Measurements from ENCODE around the gene NLE1. TPM values are rescaled to one million over a fixed set of nuclear protein-coding genes. Genes with fewer than 3 reads are reported as not detected.

Gene NLE1
- total and polyA plus RNA-seq, 2 donors from 2014 or later: 9.6 to 11.0 TPM

- FAIRE-seq: no peak
- Histone ChIP-seq H3K27me3 (ENCODE audit: control insufficient read depth, insufficient read depth, low read length) (no peaks in the 10 kb centered on the region), H3K9me3 (ENCODE audit: control insufficient read depth in 2 of 3, insufficient read depth in 1 of 3, low read length in 3 of 3) (no peaks in the 10 kb centered on the region), H3K4me1 (ENCODE audit: control insufficient read depth in 2 of 3, insufficient read depth in 2 of 3, low read depth in 1 of 3, low read length in 3 of 3) (no peaks in the 10 kb centered on the region), H3K36me3 (ENCODE audit: control insufficient read depth in 2 of 3, insufficient read depth in 3 of 3, low read length in 3 of 3) (no peaks in the 10 kb centered on the region), H3K27ac (ENCODE audit: low read depth in 2 of 2, low read length in 2 of 2) (no peak overlapping the region), H3K4me3 (ENCODE audit: low read length in 3 of 3) (no peak overlapping the region), H3K9ac (ENCODE audit: low read length in 3 of 3) (no peak overlapping the region)
- DNase-seq: no peak
- intact Hi-C loops (cut with DNase I): no loop called here
- no peak for TF ChIP-seq CTCF (IDR thresholded peaks at IDR 0.05; ENCODE audit: borderline replicate concordance, extremely low read depth, insufficient read depth)
These were observed 6.0 kb upstream of the NLE1 start for GRCh38 chr17:35148144-35148543.

- Histone ChIP-seq H3K27ac (ENCODE audit: low read depth in 2 of 2, low read length in 2 of 2) (no peak within 1 kb of the TSS), H3K4me1 (ENCODE audit: control insufficient read depth in 2 of 3, insufficient read depth in 2 of 3, low read depth in 1 of 3, low read length in 3 of 3) (no peaks in the 10 kb centered on the region), H3K36me3 (ENCODE audit: control insufficient read depth in 2 of 3, insufficient read depth in 3 of 3, low read length in 3 of 3) (no peaks in the 10 kb centered on the region), H3K4me3 (ENCODE audit: low read length in 3 of 3) (no peak within 1 kb of the TSS), H3K27me3 (ENCODE audit: control insufficient read depth, insufficient read depth, low read length) (no peaks in the 10 kb centered on the region), H3K9me3 (ENCODE audit: control insufficient read depth in 2 of 3, insufficient read depth in 1 of 3, low read length in 3 of 3) (no peaks in the 10 kb centered on the region), H3K9ac (ENCODE audit: low read length in 3 of 3) (no peak within 1 kb of the TSS)
- DNase-seq: no peak
- FAIRE-seq: no peak
- intact Hi-C loops (cut with DNase I): no loop called here
- TF ChIP-seq CTCF (IDR thresholded peaks at IDR 0.05; ENCODE audit: borderline replicate concordance, extremely low read depth, insufficient read depth): no peak
These were observed 5.3 kb upstream of the NLE1 start, which contains the start of gene UNC45B for GRCh38 chr17:35147375-35147905. Gene UNC45B (plus strand): TSS chr17:35147817. CDS start chr17:35148264, 447 bp downstream.

- intact Hi-C loops (cut with DNase I): no loop called here
- no peak for FAIRE-seq
- no peak for TF ChIP-seq CTCF (IDR thresholded peaks at IDR 0.05; ENCODE audit: borderline replicate concordance, extremely low read depth, insufficient read depth)
These were observed 4.2 kb upstream of the NLE1 start for GRCh38 chr17:35146214-35146833.

More at GRCh38 chr17:35146214-35146833, 4.2 kb upstream of the NLE1 start:
- H3K4me1 ChIP-seq (ENCODE audit: control insufficient read depth in 2 of 3, insufficient read depth in 2 of 3, low read depth in 1 of 3, low read length in 3 of 3): no peaks in the 10 kb centered on the region
- H3K27ac ChIP-seq (ENCODE audit: low read depth in 2 of 2, low read length in 2 of 2): no peak overlapping the region
- no peaks in the 10 kb centered on the region for H3K27me3 ChIP-seq (ENCODE audit: control insufficient read depth, insufficient read depth, low read length)
- no peaks in the 10 kb centered on the region for H3K9me3 ChIP-seq (ENCODE audit: control insufficient read depth in 2 of 3, insufficient read depth in 1 of 3, low read length in 3 of 3)
- no peak overlapping the region for H3K4me3 ChIP-seq (ENCODE audit: low read length in 3 of 3)
- H3K36me3 ChIP-seq (ENCODE audit: control insufficient read depth in 2 of 3, insufficient read depth in 3 of 3, low read length in 3 of 3): no peaks in the 10 kb centered on the region
- no peak for DNase-seq
- no peak overlapping the region for H3K9ac ChIP-seq (ENCODE audit: low read length in 3 of 3)

Data from kidney (tissue), 14 donors.